HG03045 (cell line): Measurements from ENCODE around the gene DMWD.
"Not testable (repeated sequence)": the region's sequence is repeated elsewhere in the genome, so short reads cannot be mapped to it uniquely, and the experiment has no call there.

ENCODE experiments used
- ATAC-seq: cut with Tn5 transposase; IDR thresholded peaks from one replicate; pipeline ENCODE4 v1.9.1; 2021; ENCODE audit warnings: mild to moderate bottlenecking, moderate library complexity; ENCODE audit not compliant: unreplicated experiment

DMWD gene

GRCh38 chr19:45757695-45758094, 35.0 kb downstream of the DMWD start:
- ATAC-seq = no peak

DNA sequence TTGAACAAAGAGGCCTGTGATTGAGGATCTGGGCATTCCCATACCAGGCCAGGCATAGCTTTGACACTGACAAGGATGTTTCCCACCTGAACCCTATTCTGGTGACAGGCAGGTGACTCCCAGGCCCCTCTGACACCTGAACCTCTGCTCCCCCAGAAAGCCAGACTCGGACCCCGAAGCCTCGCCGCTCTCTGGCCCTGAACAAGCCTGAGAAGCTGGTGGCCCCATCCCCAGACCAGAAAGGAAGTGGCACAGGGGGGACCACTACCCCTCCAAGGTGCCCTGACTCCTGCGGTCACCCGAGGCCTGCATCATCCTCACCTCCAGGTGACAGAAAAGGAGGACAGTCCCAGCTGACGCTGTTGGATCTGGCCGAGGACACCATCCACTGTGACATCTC, 38.3 kb downstream of the DMWD start:
- no peak for ATAC-seq

GRCh38 chr19:45753548-45753947, 39.1 kb downstream of the DMWD start:
- no peak for ATAC-seq

GRCh38 chr19:45752639-45753038, 40.0 kb downstream of the DMWD start:
- no peak for ATAC-seq

- not testable (repeated sequence) for ATAC-seq
Observed at GRCh38 chr19:45751483-45751882, 41.2 kb downstream of the DMWD start.

- no peak for ATAC-seq
Observed at GRCh38 chr19:45747513-45747912, 45.1 kb downstream of the DMWD start.

- ATAC-seq = no peak
Observed at GRCh38 chr19:45746866-45747265, 45.8 kb downstream of the DMWD start.

- ATAC-seq = no peak
Observed at GRCh38 chr19:45745606-45746005, 47.0 kb downstream of the DMWD start.

DNA sequence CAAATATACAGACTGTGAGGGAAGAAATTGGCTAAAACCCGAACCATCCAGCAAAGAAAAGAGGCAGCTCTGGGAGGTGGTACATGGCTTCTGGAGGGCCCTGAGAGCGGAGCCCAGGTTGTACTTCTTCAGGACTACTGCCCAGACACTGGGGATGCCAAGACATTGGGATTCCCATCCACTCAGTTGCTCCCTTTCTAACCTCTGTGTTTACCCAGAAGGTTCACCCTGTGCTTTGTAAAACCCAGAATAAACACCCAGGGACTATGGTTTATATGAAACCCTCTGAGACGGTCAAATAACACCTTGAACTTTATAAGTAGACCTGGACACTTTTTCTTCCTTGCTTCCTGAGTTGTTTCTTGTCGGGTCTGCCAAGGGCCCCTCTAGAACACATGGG, 49.7 kb downstream of the DMWD start:
- no peak for ATAC-seq

- ATAC-seq = no peak
Observed at GRCh38 chr19:45739498-45740439, 52.9 kb downstream of the DMWD start.

DNA sequence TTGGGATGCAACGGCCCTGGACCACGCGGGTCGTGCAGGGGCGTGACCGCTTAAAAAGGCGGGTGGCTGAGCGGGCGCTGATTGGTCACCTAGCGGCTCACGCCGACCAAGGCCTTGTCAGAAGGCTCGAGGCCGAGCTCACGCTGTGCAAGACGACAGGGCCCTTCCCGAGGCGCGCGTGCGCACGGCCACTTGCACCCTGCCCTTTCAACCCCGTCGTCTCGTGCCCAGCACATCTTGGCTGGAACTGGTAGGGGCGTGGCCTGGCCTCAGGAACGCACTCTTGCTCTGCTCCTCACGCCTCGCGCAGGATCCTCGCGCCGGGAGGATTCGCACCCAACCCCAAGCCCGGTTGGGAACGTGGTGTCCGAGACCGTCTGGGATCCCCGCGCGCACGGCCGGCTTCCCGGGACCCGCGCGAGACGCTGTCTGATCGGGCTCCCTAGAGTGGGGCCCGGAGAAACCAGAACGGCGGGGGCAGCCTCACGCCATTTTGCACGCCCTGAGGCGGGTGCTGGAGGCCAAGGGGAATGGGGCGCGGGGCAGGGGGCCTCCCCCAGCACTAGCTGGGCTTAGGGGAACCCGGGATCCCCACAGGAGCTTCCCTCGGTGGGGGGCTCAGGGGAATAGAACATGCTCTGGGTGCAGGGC, 59.4 kb downstream of the DMWD start, which contains the start of gene MEIOSIN:
Gene MEIOSIN (plus strand): TSS at position 280 of the 651 bp plus-strand sequence. CDS start 1,938 bp downstream, outside the sequence.
- ATAC-seq = no peak
